ENCODE results near the gene GPNMB. TPM values are rescaled to one million over a fixed set of nuclear protein-coding genes. Genes with fewer than 3 reads are reported as not detected.

Gene GPNMB
- total and polyA plus RNA-seq, 10 of the 15 experiments (the other 5 are each of a cell fraction or from before 2014, with no cell fraction given): 5.9 to 22.3 (median 10.0) TPM

- TF ChIP-seq IRF5 (IDR thresholded peaks at IDR 0.05; ENCODE audit: borderline replicate concordance): no peak
- no peak for TF ChIP-seq ZBTB33 (IDR thresholded peaks at IDR 0.05)
- TF ChIP-seq ASH2L (IDR thresholded peaks at IDR 0.05; ENCODE audit: borderline replicate concordance, low read depth): peak; percentile 53; the same call in 1 of the 2 replicates
- 0 out of 2 replicates have a peak, but pooled peaks have one; percentile 64 for TF ChIP-seq STAT1 (conservative IDR thresholded peaks at IDR 0.05)
- TF ChIP-seq EED (IDR thresholded peaks at IDR 0.05; ENCODE audit: low read depth): peak; percentile 68
- TF ChIP-seq RAD51 (IDR thresholded peaks at IDR 0.05): no peak
- peak; percentile 33 for TF ChIP-seq CREM (IDR thresholded peaks at IDR 0.05; ENCODE audit: low read depth)
- no peak for TF ChIP-seq HSF1 (IDR thresholded peaks at IDR 0.05; ENCODE audit: low read depth, low read length)
- no peak for TF ChIP-seq PRDM15 (CRISPR knock-in tag; IDR thresholded peaks at IDR 0.05)
- TF ChIP-seq RELA (IDR thresholded peaks at IDR 0.05; ENCODE audit: borderline replicate concordance, partially characterized antibody): no peak
- no peak for TF ChIP-seq NR2C1 (IDR thresholded peaks at IDR 0.05)
- TF ChIP-seq NBN (IDR thresholded peaks at IDR 0.05): peak; percentile 74
- no peak for TF ChIP-seq NKRF (conservative IDR thresholded peaks at IDR 0.05)
- TF ChIP-seq NFYB (IDR thresholded peaks at IDR 0.05; ENCODE audit: insufficient read depth, low read depth, low read length): no peak
- TF ChIP-seq ZNF384 (IDR thresholded peaks at IDR 0.05; ENCODE audit: borderline replicate concordance, low read depth, low read length): peak; percentile 63
- TF ChIP-seq PML (IDR thresholded peaks at IDR 0.05; ENCODE audit: low read length): no peak
- no peak for TF ChIP-seq GABPA (IDR thresholded peaks at IDR 0.05; ENCODE audit: low read depth)
- no peak for TF ChIP-seq NFIC (IDR thresholded peaks at IDR 0.05; ENCODE audit: low read depth, low read length)
- TF ChIP-seq HDAC6 (IDR thresholded peaks at IDR 0.05; ENCODE audit: unreplicated experiment): no peak
- TF ChIP-seq MYB (IDR thresholded peaks at IDR 0.05; ENCODE audit: borderline replicate concordance, low read depth, low read length): no peak
Measured at GRCh38 chr7:23234569-23235296, 11.8 kb upstream of the GPNMB start (continued).

Measured in GM12878 (cell line).